ENCODE results near the gene WNT11. TPM values are rescaled to one million over a fixed set of nuclear protein-coding genes. Genes with fewer than 3 reads are reported as not detected.

WNT11 gene
- total RNA-seq, 1 experiment from 2014 or later, result 0.40 TPM

DNA sequence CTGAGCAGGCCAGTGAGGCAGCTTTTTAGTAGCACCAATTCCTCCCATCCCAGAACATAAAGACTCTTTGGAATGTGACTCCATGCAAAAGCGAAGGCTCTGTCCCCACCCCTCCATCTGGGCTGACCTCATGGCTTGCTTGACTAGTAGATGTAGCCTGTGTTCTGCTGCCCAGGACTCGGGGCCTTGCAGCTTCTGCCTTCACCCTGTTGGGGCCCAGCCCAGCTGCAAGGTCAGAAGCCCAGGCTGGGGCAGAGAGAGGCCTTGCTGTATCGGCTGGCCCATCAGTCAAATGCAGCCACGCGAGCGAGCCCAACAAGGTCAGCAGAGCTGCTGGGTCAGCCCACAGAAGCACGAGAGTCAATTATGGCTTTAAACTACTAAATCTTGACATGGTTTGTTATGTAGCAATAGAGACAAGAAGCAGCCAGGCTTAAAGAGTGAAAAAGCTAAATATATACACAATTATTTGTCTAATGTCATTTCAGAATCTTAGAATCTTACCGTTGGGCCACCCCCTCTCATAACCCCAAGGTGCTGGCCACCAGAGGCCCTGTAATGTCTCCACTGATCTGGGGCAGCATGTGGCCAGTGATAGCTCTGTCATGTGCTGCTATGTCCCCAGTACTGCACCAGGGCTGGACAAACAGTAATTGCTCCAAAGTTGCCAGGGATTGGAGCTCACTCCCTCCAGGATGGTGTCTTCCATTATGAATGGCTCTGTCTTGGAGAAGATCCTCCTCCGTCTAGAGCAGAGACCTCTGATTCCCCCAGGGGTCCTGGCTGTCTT lies 10.4 kb upstream of the WNT11 start:
- TF ChIP-seq EZH2 (IDR thresholded peaks at IDR 0.05; ENCODE audit: low read length, unreplicated experiment) (no peak), EZH2phosphoT487 (IDR thresholded peaks at IDR 0.05; ENCODE audit: borderline replicate concordance, low read length) (no peak)
- TF ChIP-seq, protein P1, sequence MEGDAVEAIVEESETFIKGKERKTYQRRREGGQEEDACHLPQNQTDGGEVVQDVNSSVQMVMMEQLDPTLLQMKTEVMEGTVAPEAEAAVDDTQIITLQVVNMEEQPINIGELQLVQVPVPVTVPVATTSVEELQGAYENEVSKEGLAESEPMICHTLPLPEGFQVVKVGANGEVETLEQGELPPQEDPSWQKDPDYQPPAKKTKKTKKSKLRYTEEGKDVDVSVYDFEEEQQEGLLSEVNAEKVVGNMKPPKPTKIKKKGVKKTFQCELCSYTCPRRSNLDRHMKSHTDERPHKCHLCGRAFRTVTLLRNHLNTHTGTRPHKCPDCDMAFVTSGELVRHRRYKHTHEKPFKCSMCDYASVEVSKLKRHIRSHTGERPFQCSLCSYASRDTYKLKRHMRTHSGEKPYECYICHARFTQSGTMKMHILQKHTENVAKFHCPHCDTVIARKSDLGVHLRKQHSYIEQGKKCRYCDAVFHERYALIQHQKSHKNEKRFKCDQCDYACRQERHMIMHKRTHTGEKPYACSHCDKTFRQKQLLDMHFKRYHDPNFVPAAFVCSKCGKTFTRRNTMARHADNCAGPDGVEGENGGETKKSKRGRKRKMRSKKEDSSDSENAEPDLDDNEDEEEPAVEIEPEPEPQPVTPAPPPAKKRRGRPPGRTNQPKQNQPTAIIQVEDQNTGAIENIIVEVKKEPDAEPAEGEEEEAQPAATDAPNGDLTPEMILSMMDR (conservative IDR thresholded peaks at IDR 0.05; ENCODE audit: low read depth, low read length), result no peak
- H3K4me3 ChIP-seq (ENCODE audit: low read length), result no peak overlapping the region
- H2AFZ ChIP-seq (ENCODE audit: low read length), result no peak overlapping the region
- no peak overlapping the region for H3K9ac ChIP-seq (ENCODE audit: low read length)
- H3K27ac ChIP-seq (ENCODE audit: low read length), result no peak overlapping the region
- ATAC-seq, result no peak
- BruUV-seq (replicated peaks), result no TSS peak
- no peaks in the 10 kb centered on the region for H3K36me3 ChIP-seq (ENCODE audit: low read depth, low read length)
- peaks cover 1% of the 10 kb centered on the region; the same call in 1 of the 2 replicates for H3K27me3 ChIP-seq (ENCODE audit: low read length)
- no peaks in the 10 kb centered on the region for H3K9me2 ChIP-seq (replicated peaks; ENCODE audit: low read length)
- H3K9me3 ChIP-seq (ENCODE audit: low read length), result no peaks in the 10 kb centered on the region
- H3K4me2 ChIP-seq (ENCODE audit: low read length), result no peak overlapping the region
- CTCF ChIA-PET, result no interaction called here
- no peaks in the 10 kb centered on the region for H3F3A ChIP-seq (ENCODE audit: low read length, unreplicated experiment)
- no peaks in the 10 kb centered on the region for H3K79me2 ChIP-seq (ENCODE audit: low read length)
- H4K20me1 ChIP-seq (ENCODE audit: low read length), result no peaks in the 10 kb centered on the region
- intact Hi-C loops (cut with micrococcal nuclease), result no loop called here
- DNase-seq, result no peak
- POLR2A ChIA-PET (ENCODE audit: unreplicated experiment), result no interaction called here
- H3K4me1 ChIP-seq (ENCODE audit: insufficient read depth, low read length), result no peaks in the 10 kb centered on the region

DNA sequence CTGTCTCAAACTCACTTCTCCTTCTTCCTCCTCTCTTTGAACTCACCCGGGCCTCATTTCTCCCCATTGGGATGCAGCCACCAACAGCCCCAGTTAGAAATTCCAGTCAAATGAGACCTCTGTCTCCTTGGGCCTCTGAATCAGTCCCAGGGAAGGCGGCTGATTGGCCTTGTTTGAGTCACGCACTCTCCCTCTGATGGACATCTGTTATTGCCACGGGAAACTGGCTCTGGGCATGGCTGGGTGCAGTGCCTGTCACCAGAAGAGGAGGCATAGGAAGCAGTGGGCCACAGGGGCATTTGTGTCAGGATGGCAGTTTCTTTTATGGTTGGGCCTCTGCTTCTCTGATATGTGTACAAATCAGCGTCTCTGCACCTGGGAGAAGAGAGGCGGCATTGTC lies 9.6 kb upstream of the WNT11 start:
- no peak for ATAC-seq
- TF ChIP-seq, protein P1 (conservative IDR thresholded peaks at IDR 0.05; ENCODE audit: low read depth, low read length), result no peak
- TF ChIP-seq EZH2phosphoT487 (IDR thresholded peaks at IDR 0.05; ENCODE audit: borderline replicate concordance, low read length), result no peak
- no peak for TF ChIP-seq EZH2 (IDR thresholded peaks at IDR 0.05; ENCODE audit: low read length, unreplicated experiment)
- Histone ChIP-seq H2AFZ (ENCODE audit: low read length) (no peak overlapping the region), H3K27me3 (ENCODE audit: low read length) (peaks cover 9% of the 10 kb centered on the region), H3K4me1 (ENCODE audit: insufficient read depth, low read length) (no peaks in the 10 kb centered on the region), H3K9me3 (ENCODE audit: low read length) (no peaks in the 10 kb centered on the region), H3K9ac (ENCODE audit: low read length) (no peak overlapping the region), H3K9me2 (replicated peaks; ENCODE audit: low read length) (no peaks in the 10 kb centered on the region), H4K20me1 (ENCODE audit: low read length) (no peaks in the 10 kb centered on the region), H3K27ac (ENCODE audit: low read length) (no peak overlapping the region), H3K79me2 (ENCODE audit: low read length) (no peaks in the 10 kb centered on the region), H3F3A (ENCODE audit: low read length, unreplicated experiment) (no peaks in the 10 kb centered on the region), H3K4me3 (ENCODE audit: low read length) (no peak overlapping the region), H3K36me3 (ENCODE audit: low read depth, low read length) (no peaks in the 10 kb centered on the region), H3K4me2 (ENCODE audit: low read length) (no peak overlapping the region)
- CTCF ChIA-PET, result no interaction called here
- DNase-seq, result no peak
- POLR2A ChIA-PET (ENCODE audit: unreplicated experiment), result no interaction called here
- intact Hi-C loops (cut with micrococcal nuclease), result no loop called here
- BruUV-seq (replicated peaks), result no TSS peak

DNA sequence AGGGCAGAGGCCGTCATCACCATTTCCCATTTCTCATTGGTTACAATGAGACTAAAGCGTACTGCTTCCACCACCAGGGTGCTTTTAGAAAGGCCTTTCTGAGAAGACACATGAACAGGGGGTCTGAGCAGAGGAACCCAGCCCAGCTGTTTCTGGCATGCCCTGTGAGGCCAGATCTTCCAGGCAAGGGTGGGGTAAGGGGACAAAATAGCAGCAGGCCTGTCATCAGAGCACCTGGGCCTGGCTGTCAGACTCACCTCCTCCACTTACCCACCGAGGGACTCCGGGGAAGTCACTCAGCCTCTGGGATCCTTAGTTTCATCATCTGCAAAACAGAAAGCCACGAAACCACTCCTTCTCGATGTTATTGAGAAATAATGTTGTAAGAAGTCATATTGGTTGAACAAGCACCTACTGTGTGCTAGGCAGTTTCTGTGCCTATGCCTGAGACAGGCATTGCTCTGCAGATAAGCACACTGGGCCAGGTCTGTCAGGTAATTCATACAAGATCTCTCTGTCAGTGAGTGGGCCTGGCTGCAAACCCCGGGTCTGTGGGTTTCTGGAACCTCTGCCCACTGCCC lies 8.8 kb upstream of the WNT11 start:
- H3K27ac ChIP-seq (ENCODE audit: low read length), result no peak overlapping the region
- DNase-seq (no peak), ATAC-seq (no peak)
- H3K9me2 ChIP-seq (replicated peaks; ENCODE audit: low read length), result no peaks in the 10 kb centered on the region
- H3K9me3 ChIP-seq (ENCODE audit: low read length), result no peaks in the 10 kb centered on the region
- no TSS peak for BruUV-seq (replicated peaks)
- no peaks in the 10 kb centered on the region for H3K36me3 ChIP-seq (ENCODE audit: low read depth, low read length)
- H3K4me3 ChIP-seq (ENCODE audit: low read length), result no peak overlapping the region
- no peak overlapping the region for H2AFZ ChIP-seq (ENCODE audit: low read length)
- H3K4me2 ChIP-seq (ENCODE audit: low read length), result no peak overlapping the region
- peaks cover 16% of the 10 kb centered on the region for H3K27me3 ChIP-seq (ENCODE audit: low read length)
- POLR2A ChIA-PET (ENCODE audit: unreplicated experiment), result no interaction called here
- TF ChIP-seq EZH2phosphoT487 (IDR thresholded peaks at IDR 0.05; ENCODE audit: borderline replicate concordance, low read length) (no peak), EZH2 (IDR thresholded peaks at IDR 0.05; ENCODE audit: low read length, unreplicated experiment) (no peak)
- TF ChIP-seq, protein P1 (conservative IDR thresholded peaks at IDR 0.05; ENCODE audit: low read depth, low read length), result no peak
- no peaks in the 10 kb centered on the region for H4K20me1 ChIP-seq (ENCODE audit: low read length)
- H3K9ac ChIP-seq (ENCODE audit: low read length), result no peak overlapping the region
- intact Hi-C loops (cut with micrococcal nuclease), result no loop called here
- H3K4me1 ChIP-seq (ENCODE audit: insufficient read depth, low read length), result no peaks in the 10 kb centered on the region
- no peaks in the 10 kb centered on the region for H3F3A ChIP-seq (ENCODE audit: low read length, unreplicated experiment)
- no peaks in the 10 kb centered on the region for H3K79me2 ChIP-seq (ENCODE audit: low read length)
- CTCF ChIA-PET, result no interaction called here
